Testis (tissue), 2 donors: ENCODE measurements around the gene ECE2.
"Not testable (repeated sequence)": the region's sequence is repeated elsewhere in the genome, so short reads cannot be mapped to it uniquely, and the experiment has no call there.

Source experiments
- POLR2A ChIP-seq: fragments of 450-650 bp; IDR thresholded peaks from one replicate; pipeline ENCODE4 v1.6.1; 2017; ENCODE audit warnings: antibody characterized with exemption, mild to moderate bottlenecking, moderate library complexity
- TF ChIP-seq, protein P1 (sequence below), 3 experiments: fragments of 450-650 bp in 2 of 3; fragments of 200-600 bp in 1 of 3; sonication (generic) in 1 of 3; IDR thresholded peaks; one replicate each; pipeline ENCODE4 v1.5.1; 2016 to 2019; ENCODE audit warnings: antibody characterized with exemption in 3 of 3, mild to moderate bottlenecking in 2 of 3, moderate library complexity in 1 of 3

GRCh38 chr3:184339451-184340135, 63.8 kb downstream of the ECE2 start:
- TF ChIP-seq POLR2A: not testable (repeated sequence)
- TF ChIP-seq, protein P1, sequence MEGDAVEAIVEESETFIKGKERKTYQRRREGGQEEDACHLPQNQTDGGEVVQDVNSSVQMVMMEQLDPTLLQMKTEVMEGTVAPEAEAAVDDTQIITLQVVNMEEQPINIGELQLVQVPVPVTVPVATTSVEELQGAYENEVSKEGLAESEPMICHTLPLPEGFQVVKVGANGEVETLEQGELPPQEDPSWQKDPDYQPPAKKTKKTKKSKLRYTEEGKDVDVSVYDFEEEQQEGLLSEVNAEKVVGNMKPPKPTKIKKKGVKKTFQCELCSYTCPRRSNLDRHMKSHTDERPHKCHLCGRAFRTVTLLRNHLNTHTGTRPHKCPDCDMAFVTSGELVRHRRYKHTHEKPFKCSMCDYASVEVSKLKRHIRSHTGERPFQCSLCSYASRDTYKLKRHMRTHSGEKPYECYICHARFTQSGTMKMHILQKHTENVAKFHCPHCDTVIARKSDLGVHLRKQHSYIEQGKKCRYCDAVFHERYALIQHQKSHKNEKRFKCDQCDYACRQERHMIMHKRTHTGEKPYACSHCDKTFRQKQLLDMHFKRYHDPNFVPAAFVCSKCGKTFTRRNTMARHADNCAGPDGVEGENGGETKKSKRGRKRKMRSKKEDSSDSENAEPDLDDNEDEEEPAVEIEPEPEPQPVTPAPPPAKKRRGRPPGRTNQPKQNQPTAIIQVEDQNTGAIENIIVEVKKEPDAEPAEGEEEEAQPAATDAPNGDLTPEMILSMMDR (IDR thresholded peaks at IDR 0.05): not testable (repeated sequence)
